GM19452 (cell line): ENCODE results near the gene CLCN2.
A peak's percentile ranks its signal among the peaks of the same experiment; 100 is the strongest.

Experiments used
- ATAC-seq: cut with Tn5 transposase; IDR thresholded peaks from one replicate; pipeline ENCODE4 v1.9.1; 2021; ENCODE audit not compliant: unreplicated experiment

The CLCN2 gene

GRCh38 chr3:184381261-184382224 lies 20.1 kb upstream of the CLCN2 start:
- ATAC-seq, result no peak

- ATAC-seq, result no peak
Measured at GRCh38 chr3:184380627-184381260, 19.3 kb upstream of the CLCN2 start.

GRCh38 chr3:184380185-184380626 lies 18.8 kb upstream of the CLCN2 start:
- no peak for ATAC-seq

- ATAC-seq, result no peak
Measured at GRCh38 chr3:184379358-184380184, 18.2 kb upstream of the CLCN2 start, which contains the start of gene CHRD. CHRD (plus strand) TSS chr3:184380054; CDS start chr3:184380319, 265 bp downstream.

GRCh38 chr3:184378651-184379357 lies 17.4 kb upstream of the CLCN2 start:
- ATAC-seq, result no peak

GRCh38 chr3:184377882-184378445 lies 16.6 kb upstream of the CLCN2 start, which contains the start of gene THPO:
THPO (minus strand) TSS chr3:184378207; CDS start chr3:184376259, 1,948 bp downstream.
- ATAC-seq, result no peak

GRCh38 chr3:184377374-184377773 lies 16.0 kb upstream of the CLCN2 start:
- ATAC-seq, result no peak

GRCh38 chr3:184375747-184376461 lies 14.5 kb upstream of the CLCN2 start:
- ATAC-seq, result no peak

- ATAC-seq, result no peak
Measured at GRCh38 chr3:184373422-184373821, 12.0 kb upstream of the CLCN2 start.

- ATAC-seq, result no peak
Measured at GRCh38 chr3:184372911-184373310, 11.5 kb upstream of the CLCN2 start.

GRCh38 chr3:184372296-184372821 lies 11.0 kb upstream of the CLCN2 start:
- no peak for ATAC-seq

- ATAC-seq, result peak; percentile 71
Measured at GRCh38 chr3:184371570-184372018, 10.2 kb upstream of the CLCN2 start.

GRCh38 chr3:184368586-184369183 lies 7.3 kb upstream of the CLCN2 start:
- ATAC-seq, result no peak

- no peak for ATAC-seq
Measured at GRCh38 chr3:184368116-184368515, 6.7 kb upstream of the CLCN2 start.

GRCh38 chr3:184366619-184367289 lies 5.3 kb upstream of the CLCN2 start:
- ATAC-seq, result no peak

GRCh38 chr3:184362668-184363546 lies 1.5 kb upstream of the CLCN2 start:
- peak; percentile 87 for ATAC-seq
